ENCODE results near the gene ANKRD37.
"Not testable (repeated sequence)": the region's sequence is repeated elsewhere in the genome, so short reads cannot be mapped to it uniquely, and the experiment has no call there.

ANKRD37 gene

GRCh38 chr4:185396724-185397385 lies at the start of gene ANKRD37:
TSS of gene ANKRD37 (plus strand) at chr4:185396841. CDS start at chr4:185396924, 83 bp downstream.
- peak; percentile 48 to 50 for DNase-seq

- DNase-seq: no peak
These were observed 49.6 kb upstream of the ANKRD37 start for GRCh38 chr4:185346975-185347601.

- DNase-seq: no peak
These were observed 45.0 kb upstream of the ANKRD37 start for GRCh38 chr4:185351691-185352090.

GRCh38 chr4:185352202-185352601 lies 44.4 kb upstream of the ANKRD37 start:
- DNase-seq: no peak

GRCh38 chr4:185352741-185353140 lies 43.9 kb upstream of the ANKRD37 start:
- DNase-seq: no peak

- no peak for DNase-seq
These were observed 39.4 kb upstream of the ANKRD37 start for GRCh38 chr4:185357211-185357610.

- DNase-seq: no peak
These were observed 38.8 kb upstream of the ANKRD37 start for GRCh38 chr4:185357733-185358440.

GRCh38 chr4:185358514-185358913 lies 38.1 kb upstream of the ANKRD37 start:
- no peak for DNase-seq

GRCh38 chr4:185358959-185359358 lies 37.7 kb upstream of the ANKRD37 start:
- DNase-seq: no peak

- no peak for DNase-seq
These were observed 36.7 kb upstream of the ANKRD37 start for GRCh38 chr4:185359767-185360446.

GRCh38 chr4:185361872-185362271 lies 34.8 kb upstream of the ANKRD37 start:
- no peak for DNase-seq

- DNase-seq: not testable (repeated sequence)
These were observed 34.1 kb upstream of the ANKRD37 start for GRCh38 chr4:185362570-185362969.

GRCh38 chr4:185363251-185363650 lies 33.4 kb upstream of the ANKRD37 start:
- DNase-seq: no peak

- no peak for DNase-seq
These were observed 31.8 kb upstream of the ANKRD37 start for GRCh38 chr4:185364886-185365285.

- DNase-seq: no peak
These were observed 26.9 kb upstream of the ANKRD37 start for GRCh38 chr4:185369731-185370130.

GRCh38 chr4:185370268-185370949 lies 26.2 kb upstream of the ANKRD37 start:
- DNase-seq: no peak

GRCh38 chr4:185371702-185372101 lies 24.9 kb upstream of the ANKRD37 start:
- no peak for DNase-seq

- no peak for DNase-seq
These were observed 22.6 kb upstream of the ANKRD37 start for GRCh38 chr4:185374027-185374426.

GRCh38 chr4:185374573-185374972 lies 22.1 kb upstream of the ANKRD37 start:
- DNase-seq: no peak

- DNase-seq: no peak
These were observed 18.4 kb upstream of the ANKRD37 start for GRCh38 chr4:185378264-185378663.

GRCh38 chr4:185379326-185380295 lies 17.0 kb upstream of the ANKRD37 start:
- no peak for DNase-seq

GRCh38 chr4:185380320-185380719 lies 16.3 kb upstream of the ANKRD37 start:
- DNase-seq: no peak
